RWPE1 (cell line): ENCODE results near the gene PEAR1.

ENCODE experiments used
- CTCF ChIA-PET: fragments of 350-600 bp; sonication (Branson Sonifier 250); formaldehyde crosslinking; extraction: SDS; loops from one replicate; lab custom pipeline; 2021; lab: Yijun Ruan, JAX
- POLR2A ChIA-PET: fragments of 400-600 bp; formaldehyde crosslinking; extraction: SDS; loops from one replicate; lab custom pipeline; 2020; ENCODE audit warnings: antibody characterized with exemption; ENCODE audit not compliant: low non-redundant PET; lab: Yijun Ruan, JAX
- DNase-seq: peaks from one replicate; pipeline ENCODE4 v3.0.0; 2012; ENCODE audit warnings: low spot score
- H3K27ac ChIP-seq: fragments of 450-650 bp; 2 replicates; pipeline ENCODE4 v1.5.1; 2017
- TF ChIP-seq, protein P1 (sequence below): fragments of 450-650 bp; conservative IDR thresholded peaks from 2 replicates; pipeline ENCODE4 v1.5.1; 2017; ENCODE audit warnings: low read depth, mild to moderate bottlenecking

The PEAR1 gene

DNA sequence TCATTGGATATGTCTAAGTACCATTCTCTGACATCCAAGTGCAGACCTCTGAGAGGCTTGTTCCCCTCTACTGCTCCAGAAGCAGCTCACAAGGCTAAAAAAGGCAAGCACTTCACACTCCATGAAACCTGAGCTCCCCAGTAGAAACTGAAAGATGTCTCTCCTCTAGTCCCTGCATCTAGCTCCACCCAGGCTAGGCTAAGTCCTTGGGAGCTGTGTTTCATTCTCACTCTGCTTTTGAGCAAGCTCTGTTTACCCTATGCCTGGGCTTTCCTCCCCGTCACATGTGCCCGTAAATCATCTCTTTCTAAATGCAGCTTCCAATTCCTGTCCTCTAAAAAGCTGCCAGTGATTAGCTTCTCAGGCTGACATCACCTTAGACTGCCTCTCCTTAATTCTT is 65.9 kb downstream of the PEAR1 start:
- ChIA-PET CTCF (interaction anchor here (0.7 to 1.0 kb wide), 2 partner anchors 27 to 32 kb away, joined by 3 read pairs; no protein-coding TSS in a partner anchor), POLR2A (no interaction called here)
- H3K27ac ChIP-seq, result no peak overlapping the region
- DNase-seq, result no peak
- TF ChIP-seq, protein P1, sequence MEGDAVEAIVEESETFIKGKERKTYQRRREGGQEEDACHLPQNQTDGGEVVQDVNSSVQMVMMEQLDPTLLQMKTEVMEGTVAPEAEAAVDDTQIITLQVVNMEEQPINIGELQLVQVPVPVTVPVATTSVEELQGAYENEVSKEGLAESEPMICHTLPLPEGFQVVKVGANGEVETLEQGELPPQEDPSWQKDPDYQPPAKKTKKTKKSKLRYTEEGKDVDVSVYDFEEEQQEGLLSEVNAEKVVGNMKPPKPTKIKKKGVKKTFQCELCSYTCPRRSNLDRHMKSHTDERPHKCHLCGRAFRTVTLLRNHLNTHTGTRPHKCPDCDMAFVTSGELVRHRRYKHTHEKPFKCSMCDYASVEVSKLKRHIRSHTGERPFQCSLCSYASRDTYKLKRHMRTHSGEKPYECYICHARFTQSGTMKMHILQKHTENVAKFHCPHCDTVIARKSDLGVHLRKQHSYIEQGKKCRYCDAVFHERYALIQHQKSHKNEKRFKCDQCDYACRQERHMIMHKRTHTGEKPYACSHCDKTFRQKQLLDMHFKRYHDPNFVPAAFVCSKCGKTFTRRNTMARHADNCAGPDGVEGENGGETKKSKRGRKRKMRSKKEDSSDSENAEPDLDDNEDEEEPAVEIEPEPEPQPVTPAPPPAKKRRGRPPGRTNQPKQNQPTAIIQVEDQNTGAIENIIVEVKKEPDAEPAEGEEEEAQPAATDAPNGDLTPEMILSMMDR, result no peak

DNA sequence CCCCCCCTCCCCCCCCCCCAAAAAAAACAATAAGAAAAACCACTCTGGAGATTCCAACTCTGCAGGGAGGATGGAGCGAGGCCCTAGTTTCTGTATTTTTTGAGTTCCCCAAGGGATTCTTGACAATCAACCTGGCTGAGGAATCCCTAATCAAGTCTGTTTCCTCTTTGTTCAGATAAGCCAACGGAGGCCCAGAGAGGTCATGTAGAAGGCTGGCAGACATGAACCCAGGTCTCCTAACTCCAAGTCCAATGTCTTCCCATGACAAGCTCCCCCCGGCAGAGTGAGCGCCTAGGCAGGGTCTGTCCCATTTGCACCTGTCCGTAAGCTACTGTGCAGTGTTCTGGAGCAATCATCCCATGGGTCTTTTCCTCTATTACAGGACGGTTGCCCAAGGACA is 66.4 kb downstream of the PEAR1 start:
- ChIA-PET CTCF (interaction anchor here (0.7 to 1.0 kb wide), 2 partner anchors 11 to 32 kb away, joined by 3 read pairs; no protein-coding TSS in a partner anchor), POLR2A (no interaction called here)
- no peak overlapping the region for H3K27ac ChIP-seq
- TF ChIP-seq, protein P1, result no peak
- no peak for DNase-seq

DNA sequence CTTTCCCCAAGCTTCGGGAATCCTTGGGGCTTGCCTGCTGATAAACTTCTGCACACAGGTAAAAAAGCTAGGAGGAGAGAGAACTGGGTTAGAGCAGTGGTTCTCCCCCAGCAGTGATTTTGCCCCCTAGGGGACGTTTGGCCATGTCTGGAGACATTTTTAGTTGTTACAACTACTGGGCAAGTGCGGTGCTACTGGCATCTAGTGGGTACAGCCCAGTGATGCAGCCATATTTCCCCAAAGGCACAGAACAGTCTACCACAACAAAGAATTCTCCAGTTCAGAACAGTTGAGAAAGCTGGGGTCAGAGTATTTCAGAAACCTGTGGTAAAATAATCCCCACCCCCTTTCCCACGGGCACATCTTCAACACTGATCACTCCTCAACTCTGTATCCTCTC is 68.2 kb downstream of the PEAR1 start:
- CTCF ChIA-PET, result no interaction called here
- H3K27ac ChIP-seq, result no peak overlapping the region
- TF ChIP-seq, protein P1, result no peak
- POLR2A ChIA-PET, result no interaction called here
- peak; percentile 22 for DNase-seq

DNA sequence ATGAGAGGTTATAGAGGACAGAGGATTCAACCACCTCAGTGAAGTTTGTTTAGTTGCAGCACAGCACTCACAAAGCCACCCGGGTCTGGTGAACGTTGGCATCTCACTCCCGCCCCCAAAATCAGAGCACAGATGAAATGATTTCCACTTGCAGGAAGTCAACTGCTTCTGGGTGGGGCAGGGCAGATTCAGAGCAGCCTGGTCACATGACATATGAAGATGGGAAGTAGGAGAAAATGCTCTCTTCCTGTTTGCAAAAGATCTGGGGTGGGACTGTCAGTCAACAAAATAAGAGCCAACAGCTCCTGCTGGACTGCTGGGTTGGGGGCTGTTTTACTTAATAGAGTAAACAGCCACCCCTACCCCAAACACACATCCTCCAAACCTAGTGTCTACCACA is 70.1 kb downstream of the PEAR1 start:
- POLR2A ChIA-PET, result no interaction called here
- H3K27ac ChIP-seq, result no peak overlapping the region
- TF ChIP-seq, protein P1, result no peak
- DNase-seq, result no peak
- CTCF ChIA-PET, result interaction anchor here (0.6 kb wide), 1 partner anchor 190 kb away, joined by 3 read pairs; no protein-coding TSS in a partner anchor

DNA sequence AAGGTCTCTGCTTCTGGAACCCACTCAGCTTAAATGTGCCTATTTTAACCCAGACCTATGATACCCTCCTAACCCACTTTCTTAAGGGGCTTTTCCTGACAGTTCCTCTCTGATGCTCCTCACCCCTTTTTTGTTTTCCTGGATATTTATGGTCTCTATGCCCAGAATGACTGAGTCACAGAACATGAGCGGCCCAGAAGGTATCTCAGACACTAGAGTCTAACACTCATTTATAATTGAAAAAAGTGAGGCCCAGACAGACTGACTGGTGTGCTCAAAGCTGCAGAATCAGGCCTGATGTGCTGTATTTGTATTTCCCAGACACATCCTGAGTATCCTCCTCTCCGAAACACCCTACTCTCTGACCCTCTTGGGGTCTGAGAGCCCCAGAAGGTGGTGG is 70.9 kb downstream of the PEAR1 start:
- CTCF ChIA-PET, result no interaction called here
- TF ChIP-seq, protein P1, result no peak
- DNase-seq, result no peak
- POLR2A ChIA-PET, result no interaction called here
- no peak overlapping the region for H3K27ac ChIP-seq
